NCI-H524 (cell line): ENCODE measurements around the gene HEATR3.

Experiments
- DNase-seq, 2 experiments: peaks; one replicate each; lab custom pipeline; 2025; lab: John Stamatoyannopoulos, UW

Gene HEATR3

GRCh38 chr16:50056226-50056625 is 9.5 kb upstream of the HEATR3 start:
- DNase-seq = no peak

GRCh38 chr16:50058091-50058771 is 7.5 kb upstream of the HEATR3 start:
- DNase-seq = no peak

- no peak for DNase-seq
Measured at GRCh38 chr16:50059111-50059510, 6.7 kb upstream of the HEATR3 start.

GRCh38 chr16:50059669-50060068 is 6.1 kb upstream of the HEATR3 start:
- no peak for DNase-seq

- no peak for DNase-seq
Measured at GRCh38 chr16:50061326-50061725, 4.4 kb upstream of the HEATR3 start.

- DNase-seq = no peak
Measured at GRCh38 chr16:50065241-50065623, 538 bp upstream of the HEATR3 start.

GRCh38 chr16:50066482-50067289 is 916 bp downstream of the HEATR3 start:
- DNase-seq = no peak

GRCh38 chr16:50067290-50067853 is 1.6 kb downstream of the HEATR3 start:
- DNase-seq = peak; percentile 27 to 55

- no peak for DNase-seq
Measured at GRCh38 chr16:50068550-50068949, 2.8 kb downstream of the HEATR3 start.

GRCh38 chr16:50069060-50069459 is 3.3 kb downstream of the HEATR3 start:
- no peak for DNase-seq

GRCh38 chr16:50071075-50071671 is 5.4 kb downstream of the HEATR3 start:
- peak in 1 of 2 experiments; percentile 20 for DNase-seq

- DNase-seq = no peak
Measured at GRCh38 chr16:50072730-50073129, 7.0 kb downstream of the HEATR3 start.

GRCh38 chr16:50079397-50080140 is 13.8 kb downstream of the HEATR3 start:
- DNase-seq = no peak

- DNase-seq = no peak
Measured at GRCh38 chr16:50081428-50082018, 15.8 kb downstream of the HEATR3 start.

GRCh38 chr16:50083996-50084395 is 18.2 kb downstream of the HEATR3 start:
- DNase-seq = no peak

- no peak for DNase-seq
Measured at GRCh38 chr16:50086176-50086575, 20.4 kb downstream of the HEATR3 start.

- no peak for DNase-seq
Measured at GRCh38 chr16:50088302-50088701, 22.5 kb downstream of the HEATR3 start.

GRCh38 chr16:50092891-50093290 is 27.1 kb downstream of the HEATR3 start:
- DNase-seq = no peak

- DNase-seq = no peak
Measured at GRCh38 chr16:50093607-50094539, 28.1 kb downstream of the HEATR3 start.

- no peak for DNase-seq
Measured at GRCh38 chr16:50096791-50097190, 31.0 kb downstream of the HEATR3 start.
